GM19438 (cell line): ENCODE measurements around the gene WNT2B.

Source experiments
- ATAC-seq: cut with Tn5 transposase; IDR thresholded peaks from one replicate; pipeline ENCODE4 v1.9.1; 2021; ENCODE audit warnings: low read depth; ENCODE audit not compliant: unreplicated experiment

WNT2B gene

GRCh38 chr1:112504001-112504660, 4.6 kb upstream of the WNT2B start:
- no peak for ATAC-seq

- no peak for ATAC-seq
Observed at GRCh38 chr1:112504661-112505399, 3.9 kb upstream of the WNT2B start.

GRCh38 chr1:112505400-112505785, 3.4 kb upstream of the WNT2B start:
- ATAC-seq = no peak

- ATAC-seq = no peak
Observed at GRCh38 chr1:112505878-112506277, 2.9 kb upstream of the WNT2B start.

GRCh38 chr1:112506306-112506705, 2.5 kb upstream of the WNT2B start:
- no peak for ATAC-seq

- ATAC-seq = no peak
Observed at GRCh38 chr1:112506731-112507130, 2.0 kb upstream of the WNT2B start.

- ATAC-seq = no peak
Observed at GRCh38 chr1:112507336-112507735, 1.4 kb upstream of the WNT2B start.

- ATAC-seq = no peak
Observed at GRCh38 chr1:112507921-112508277, 866 bp upstream of the WNT2B start.

GRCh38 chr1:112509005-112509659, 367 bp downstream of the WNT2B start:
- peak; percentile 30 for ATAC-seq

- no peak for ATAC-seq
Observed at GRCh38 chr1:112509660-112510178, 954 bp downstream of the WNT2B start.

GRCh38 chr1:112510340-112510739, 1.6 kb downstream of the WNT2B start:
- ATAC-seq = no peak

GRCh38 chr1:112511897-112512296, 3.1 kb downstream of the WNT2B start:
- no peak for ATAC-seq

GRCh38 chr1:112513112-112513870, 4.5 kb downstream of the WNT2B start:
- ATAC-seq = no peak

GRCh38 chr1:112514901-112515300, 6.1 kb downstream of the WNT2B start:
- ATAC-seq = no peak

- ATAC-seq = no peak
Observed at GRCh38 chr1:112515311-112516009, 6.7 kb downstream of the WNT2B start.

- ATAC-seq = no peak
Observed at GRCh38 chr1:112516141-112516540, 7.4 kb downstream of the WNT2B start.

- no peak for ATAC-seq
Observed at GRCh38 chr1:112517231-112517630, 8.5 kb downstream of the WNT2B start.

- no peak for ATAC-seq
Observed at GRCh38 chr1:112517646-112518045, 8.9 kb downstream of the WNT2B start.

- no peak for ATAC-seq
Observed at GRCh38 chr1:112518186-112518585, 9.4 kb downstream of the WNT2B start.

- ATAC-seq = no peak
Observed at GRCh38 chr1:112520166-112520565, 11.4 kb downstream of the WNT2B start.
